ENCODE measurements around the gene IL12RB2.

IL12RB2 gene

GRCh38 chr1:67298762-67299161 lies 8.9 kb upstream of the IL12RB2 start:
- H3K9me3 ChIP-seq (ENCODE audit: control insufficient read depth, low read length): no peaks in the 10 kb centered on the region
- no peaks in the 10 kb centered on the region for H3K27me3 ChIP-seq (ENCODE audit: control insufficient read depth, insufficient read depth, low read length)
- no peak overlapping the region for H3K4me2 ChIP-seq (ENCODE audit: low read length)
- no peaks in the 10 kb centered on the region for H3K36me3 ChIP-seq (ENCODE audit: control insufficient read depth, insufficient read depth, low read length)
- H3K9ac ChIP-seq: no peak overlapping the region
- no peak overlapping the region for H3K27ac ChIP-seq
- no peak overlapping the region for H2AFZ ChIP-seq
- no peak overlapping the region for H3K4me3 ChIP-seq (ENCODE audit: low read depth, low read length)
- no peaks in the 10 kb centered on the region for H3K79me2 ChIP-seq
- H3K4me1 ChIP-seq: no peaks in the 10 kb centered on the region
- TF ChIP-seq CTCF (IDR thresholded peaks at IDR 0.05): no peak

- Histone ChIP-seq H3K79me2 (no peaks in the 10 kb centered on the region), H3K27me3 (ENCODE audit: control insufficient read depth, insufficient read depth, low read length) (no peaks in the 10 kb centered on the region), H3K4me3 (ENCODE audit: low read depth, low read length) (no peak overlapping the region), H3K9ac (no peak overlapping the region), H3K36me3 (ENCODE audit: control insufficient read depth, insufficient read depth, low read length) (no peaks in the 10 kb centered on the region), H3K27ac (no peak overlapping the region), H2AFZ (no peak overlapping the region), H3K4me1 (no peaks in the 10 kb centered on the region), H3K4me2 (ENCODE audit: low read length) (no peak overlapping the region), H3K9me3 (ENCODE audit: control insufficient read depth, low read length) (no peaks in the 10 kb centered on the region)
- TF ChIP-seq CTCF (IDR thresholded peaks at IDR 0.05): no peak
These were observed 8.4 kb upstream of the IL12RB2 start for GRCh38 chr1:67299296-67299695.

- Histone ChIP-seq H3K4me1 (no peaks in the 10 kb centered on the region), H3K4me3 (ENCODE audit: low read depth, low read length) (no peak overlapping the region), H2AFZ (no peak overlapping the region), H3K79me2 (no peaks in the 10 kb centered on the region), H3K9ac (no peak overlapping the region), H3K4me2 (ENCODE audit: low read length) (no peak overlapping the region), H3K36me3 (ENCODE audit: control insufficient read depth, insufficient read depth, low read length) (no peaks in the 10 kb centered on the region), H3K9me3 (ENCODE audit: control insufficient read depth, low read length) (no peaks in the 10 kb centered on the region), H3K27ac (no peak overlapping the region), H3K27me3 (ENCODE audit: control insufficient read depth, insufficient read depth, low read length) (no peaks in the 10 kb centered on the region)
- no peak for TF ChIP-seq CTCF (IDR thresholded peaks at IDR 0.05)
These were observed 7.1 kb upstream of the IL12RB2 start for GRCh38 chr1:67300561-67300960.

GRCh38 chr1:67304023-67304422 lies 3.6 kb upstream of the IL12RB2 start:
- Histone ChIP-seq H3K4me2 (ENCODE audit: low read length) (no peak overlapping the region), H3K4me1 (no peaks in the 10 kb centered on the region), H3K4me3 (ENCODE audit: low read depth, low read length) (no peak overlapping the region), H3K27me3 (ENCODE audit: control insufficient read depth, insufficient read depth, low read length) (no peaks in the 10 kb centered on the region), H3K9me3 (ENCODE audit: control insufficient read depth, low read length) (no peaks in the 10 kb centered on the region), H2AFZ (no peak overlapping the region), H3K27ac (no peak overlapping the region), H3K36me3 (ENCODE audit: control insufficient read depth, insufficient read depth, low read length) (no peaks in the 10 kb centered on the region), H3K9ac (no peak overlapping the region), H3K79me2 (no peaks in the 10 kb centered on the region)
- no peak for TF ChIP-seq CTCF (IDR thresholded peaks at IDR 0.05)

- Histone ChIP-seq H2AFZ (no peak overlapping the region), H3K4me2 (ENCODE audit: low read length) (no peak overlapping the region), H3K4me1 (no peaks in the 10 kb centered on the region), H3K27me3 (ENCODE audit: control insufficient read depth, insufficient read depth, low read length) (no peaks in the 10 kb centered on the region), H3K36me3 (ENCODE audit: control insufficient read depth, insufficient read depth, low read length) (no peaks in the 10 kb centered on the region), H3K9ac (no peak overlapping the region), H3K4me3 (ENCODE audit: low read depth, low read length) (no peak overlapping the region), H3K9me3 (ENCODE audit: control insufficient read depth, low read length) (no peaks in the 10 kb centered on the region), H3K27ac (no peak overlapping the region), H3K79me2 (no peaks in the 10 kb centered on the region)
- TF ChIP-seq CTCF (IDR thresholded peaks at IDR 0.05): no peak
These were observed 1.1 kb upstream of the IL12RB2 start for GRCh38 chr1:67306547-67306946.

Data from parathyroid adenoma (tissue), 2 donors.